Panc1 (cell line): Measurements from ENCODE around the gene SLC37A1.

Experiments used
- POLR2AphosphoS5 ChIP-seq: IDR thresholded peaks from 2 replicates; pipeline ENCODE4 v1.6.1; 2012; ENCODE audit warnings: mild to moderate bottlenecking, low read depth, low read length, moderate library complexity
- TCF7L2 ChIP-seq: IDR thresholded peaks from 2 replicates; pipeline ENCODE4 v1.6.1; 2011; ENCODE audit warnings: mild to moderate bottlenecking, low read depth, low read length, inconsistent platforms
- TF ChIP-seq, protein P1 (sequence below): fragments of 450-650 bp; IDR thresholded peaks from 2 replicates; pipeline ENCODE4 v1.5.1; 2017; ENCODE audit warnings: mild to moderate bottlenecking
- TF ChIP-seq, protein P2 (sequence below), 2 experiments: IDR thresholded peaks; 2 replicates each; pipeline ENCODE4 v1.6.1; 2011 to 2012; ENCODE audit warnings: low read depth in 2 of 2, control low read depth in 1 of 2, low read length in 1 of 2, mild to moderate bottlenecking in 1 of 2, moderate library complexity in 1 of 2; ENCODE audit not compliant: insufficient read depth in 1 of 2

DNA sequence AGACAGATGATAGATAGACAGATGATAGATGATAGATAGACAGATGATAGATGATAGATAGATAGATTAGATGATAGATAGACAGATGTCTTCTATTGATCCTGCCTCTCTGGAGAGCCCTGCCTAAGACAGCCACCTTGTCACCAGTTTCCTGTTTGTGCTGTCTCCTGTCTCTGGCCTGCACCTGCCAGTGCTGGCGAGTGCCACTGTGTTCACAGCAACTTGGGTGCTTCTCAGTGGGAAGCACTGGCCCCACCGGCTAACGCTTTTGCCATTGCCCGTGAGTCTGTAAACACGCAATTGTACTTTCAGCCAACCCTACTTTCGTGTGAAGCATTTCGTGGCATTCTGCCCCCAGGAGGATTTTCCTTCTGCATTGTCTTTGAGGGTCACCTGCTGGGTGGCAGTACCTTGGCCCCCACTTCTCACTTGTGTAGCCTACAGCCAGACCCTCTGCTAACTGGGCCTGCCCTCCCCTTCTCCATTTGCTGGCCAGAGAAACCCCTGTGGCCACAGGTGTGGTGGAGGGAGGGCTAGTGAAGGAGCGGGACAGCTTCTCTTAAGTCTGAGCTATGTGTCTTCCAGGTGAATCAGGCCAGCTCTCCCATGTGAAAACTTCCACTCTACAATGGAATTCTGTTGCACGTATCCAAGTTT lies 116.4 kb downstream of the SLC37A1 start:
- TF ChIP-seq, protein P1, sequence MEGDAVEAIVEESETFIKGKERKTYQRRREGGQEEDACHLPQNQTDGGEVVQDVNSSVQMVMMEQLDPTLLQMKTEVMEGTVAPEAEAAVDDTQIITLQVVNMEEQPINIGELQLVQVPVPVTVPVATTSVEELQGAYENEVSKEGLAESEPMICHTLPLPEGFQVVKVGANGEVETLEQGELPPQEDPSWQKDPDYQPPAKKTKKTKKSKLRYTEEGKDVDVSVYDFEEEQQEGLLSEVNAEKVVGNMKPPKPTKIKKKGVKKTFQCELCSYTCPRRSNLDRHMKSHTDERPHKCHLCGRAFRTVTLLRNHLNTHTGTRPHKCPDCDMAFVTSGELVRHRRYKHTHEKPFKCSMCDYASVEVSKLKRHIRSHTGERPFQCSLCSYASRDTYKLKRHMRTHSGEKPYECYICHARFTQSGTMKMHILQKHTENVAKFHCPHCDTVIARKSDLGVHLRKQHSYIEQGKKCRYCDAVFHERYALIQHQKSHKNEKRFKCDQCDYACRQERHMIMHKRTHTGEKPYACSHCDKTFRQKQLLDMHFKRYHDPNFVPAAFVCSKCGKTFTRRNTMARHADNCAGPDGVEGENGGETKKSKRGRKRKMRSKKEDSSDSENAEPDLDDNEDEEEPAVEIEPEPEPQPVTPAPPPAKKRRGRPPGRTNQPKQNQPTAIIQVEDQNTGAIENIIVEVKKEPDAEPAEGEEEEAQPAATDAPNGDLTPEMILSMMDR = no peak
- TF ChIP-seq POLR2AphosphoS5 (no peak), TCF7L2 (no peak)
- TF ChIP-seq, protein P2, sequence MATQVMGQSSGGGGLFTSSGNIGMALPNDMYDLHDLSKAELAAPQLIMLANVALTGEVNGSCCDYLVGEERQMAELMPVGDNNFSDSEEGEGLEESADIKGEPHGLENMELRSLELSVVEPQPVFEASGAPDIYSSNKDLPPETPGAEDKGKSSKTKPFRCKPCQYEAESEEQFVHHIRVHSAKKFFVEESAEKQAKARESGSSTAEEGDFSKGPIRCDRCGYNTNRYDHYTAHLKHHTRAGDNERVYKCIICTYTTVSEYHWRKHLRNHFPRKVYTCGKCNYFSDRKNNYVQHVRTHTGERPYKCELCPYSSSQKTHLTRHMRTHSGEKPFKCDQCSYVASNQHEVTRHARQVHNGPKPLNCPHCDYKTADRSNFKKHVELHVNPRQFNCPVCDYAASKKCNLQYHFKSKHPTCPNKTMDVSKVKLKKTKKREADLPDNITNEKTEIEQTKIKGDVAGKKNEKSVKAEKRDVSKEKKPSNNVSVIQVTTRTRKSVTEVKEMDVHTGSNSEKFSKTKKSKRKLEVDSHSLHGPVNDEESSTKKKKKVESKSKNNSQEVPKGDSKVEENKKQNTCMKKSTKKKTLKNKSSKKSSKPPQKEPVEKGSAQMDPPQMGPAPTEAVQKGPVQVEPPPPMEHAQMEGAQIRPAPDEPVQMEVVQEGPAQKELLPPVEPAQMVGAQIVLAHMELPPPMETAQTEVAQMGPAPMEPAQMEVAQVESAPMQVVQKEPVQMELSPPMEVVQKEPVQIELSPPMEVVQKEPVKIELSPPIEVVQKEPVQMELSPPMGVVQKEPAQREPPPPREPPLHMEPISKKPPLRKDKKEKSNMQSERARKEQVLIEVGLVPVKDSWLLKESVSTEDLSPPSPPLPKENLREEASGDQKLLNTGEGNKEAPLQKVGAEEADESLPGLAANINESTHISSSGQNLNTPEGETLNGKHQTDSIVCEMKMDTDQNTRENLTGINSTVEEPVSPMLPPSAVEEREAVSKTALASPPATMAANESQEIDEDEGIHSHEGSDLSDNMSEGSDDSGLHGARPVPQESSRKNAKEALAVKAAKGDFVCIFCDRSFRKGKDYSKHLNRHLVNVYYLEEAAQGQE (IDR thresholded peaks at IDR 0.05; ENCODE audit: insufficient read depth in 1 of 2, low read depth in 2 of 2, low read length in 1 of 2) = no peak
